Stimulated activated CD4-positive, alpha-beta T cell treated with anti-CD3 and anti-CD28 coated beads, Interleukin-1b, Interleukin-23, amount 100 ng/mL, for 24 hours (primary cell): ENCODE results near the gene MPST.
"Not testable (repeated sequence)": the region's sequence is repeated elsewhere in the genome, so short reads cannot be mapped to it uniquely, and the experiment has no call there.

Experiments
- DNase-seq, 4 experiments: peaks; one replicate each; pipeline ENCODE4 v3.0.0-alpha.2; 2020; ENCODE audit warnings: low read depth in 4 of 4, low spot score in 1 of 4

MPST gene

DNA sequence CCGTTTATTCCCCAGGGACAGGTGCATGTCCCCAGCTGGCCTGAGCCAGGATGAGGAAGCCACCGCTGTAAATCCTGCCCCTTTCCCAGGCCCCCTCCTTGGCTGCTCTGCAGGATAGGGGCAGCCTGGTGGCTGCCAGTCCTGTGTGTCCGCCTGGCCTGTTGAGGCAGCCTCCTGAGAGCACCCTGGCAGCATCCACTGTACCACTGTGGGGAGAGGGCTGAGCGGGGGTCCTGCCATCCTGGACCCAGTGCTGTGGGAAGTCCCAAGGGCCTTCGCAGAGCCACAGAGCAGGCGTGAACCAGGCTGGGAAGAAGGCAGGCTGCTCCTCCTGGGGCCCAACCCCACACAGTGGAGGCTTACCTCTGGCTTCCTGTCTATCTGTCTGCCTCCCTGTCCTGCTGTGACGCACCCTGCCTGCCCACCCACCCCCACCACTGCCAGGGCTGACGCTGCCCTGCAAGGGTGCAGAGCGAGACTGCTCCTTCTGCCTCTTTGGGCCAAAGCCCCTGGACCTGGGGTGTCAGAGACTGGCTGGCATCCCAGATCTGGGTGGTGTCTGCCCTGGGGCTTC is 40.4 kb downstream of the MPST start:
- DNase-seq: no peak

DNA sequence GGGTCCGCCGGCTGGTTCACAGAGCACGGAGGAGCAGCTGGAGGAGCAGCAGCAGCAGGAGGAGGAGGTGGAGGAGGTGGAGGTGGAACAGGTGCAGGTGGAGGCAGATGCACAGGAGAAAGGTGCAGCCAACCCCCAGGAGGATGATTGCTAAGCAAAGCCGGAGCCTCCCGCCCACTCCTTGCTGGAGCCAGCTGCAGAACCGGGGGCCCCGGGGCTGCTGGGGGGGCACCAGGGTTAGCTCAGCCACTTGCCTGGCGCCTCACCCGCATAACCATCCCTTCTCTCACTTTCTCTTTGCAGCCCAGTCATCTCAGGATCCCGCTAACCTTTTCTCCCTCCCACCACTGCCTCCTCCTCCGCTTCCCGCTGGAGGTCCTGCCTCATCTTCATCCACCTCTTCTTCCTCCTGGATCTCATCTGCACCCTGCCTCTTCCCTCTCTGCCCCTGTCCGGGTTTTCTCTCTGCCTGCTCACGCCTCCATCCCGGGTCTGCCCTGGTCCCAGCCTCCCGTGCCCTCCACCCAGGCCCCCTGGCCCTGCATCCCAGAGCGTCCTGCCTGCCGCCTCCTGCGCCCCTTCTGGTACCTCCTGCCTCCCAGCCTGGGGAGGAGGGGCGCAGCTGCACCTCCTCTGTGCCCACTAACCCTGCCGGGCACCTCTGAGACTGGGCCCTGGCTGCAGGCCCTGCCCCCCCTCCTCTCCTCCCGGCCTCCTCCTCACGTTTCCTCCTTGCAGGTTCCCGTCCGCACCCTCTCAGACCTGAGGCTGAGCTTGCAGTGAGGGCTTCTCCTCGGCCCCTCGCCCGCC is 41.5 kb downstream of the MPST start:
- peak in 1 of 4 experiments; percentile 63 for DNase-seq

DNA sequence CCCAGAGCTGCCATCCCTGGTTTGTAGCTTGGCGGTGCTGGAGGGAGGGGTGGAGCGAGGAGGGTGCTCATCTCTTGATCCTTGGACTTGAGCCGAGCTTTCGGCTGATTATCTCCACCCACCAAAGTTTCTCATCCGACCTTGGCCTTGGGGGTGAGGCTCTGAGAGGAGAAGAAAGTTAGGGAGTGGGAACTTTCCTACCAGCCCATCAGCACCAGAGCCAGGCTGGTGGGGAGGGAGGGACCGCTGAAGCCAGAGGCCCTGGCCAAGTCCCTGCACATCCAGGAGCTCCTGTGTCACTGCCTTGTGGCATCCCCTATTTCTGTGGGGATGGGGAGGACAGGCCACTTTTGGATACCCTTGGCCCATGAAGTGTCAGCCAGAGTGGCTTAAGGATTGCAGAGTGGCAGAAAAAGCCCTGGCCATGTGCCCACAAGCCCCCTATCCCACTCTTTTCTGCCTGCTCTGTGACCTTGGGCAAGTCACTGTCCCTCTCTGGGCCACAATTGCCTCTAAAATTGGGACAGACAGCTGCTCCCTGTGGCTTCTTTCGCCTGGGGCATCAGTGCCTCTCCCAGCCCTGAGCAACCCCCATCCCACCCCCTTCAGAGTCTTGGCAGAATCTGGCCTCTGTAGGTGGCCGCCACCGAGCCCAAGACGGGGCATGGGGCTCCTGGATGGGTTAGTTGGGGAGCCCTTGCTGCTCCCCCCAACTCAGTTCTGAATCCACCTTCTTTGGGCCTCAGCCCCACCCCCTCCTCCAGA is 42.3 kb downstream of the MPST start:
- no peak for DNase-seq

DNA sequence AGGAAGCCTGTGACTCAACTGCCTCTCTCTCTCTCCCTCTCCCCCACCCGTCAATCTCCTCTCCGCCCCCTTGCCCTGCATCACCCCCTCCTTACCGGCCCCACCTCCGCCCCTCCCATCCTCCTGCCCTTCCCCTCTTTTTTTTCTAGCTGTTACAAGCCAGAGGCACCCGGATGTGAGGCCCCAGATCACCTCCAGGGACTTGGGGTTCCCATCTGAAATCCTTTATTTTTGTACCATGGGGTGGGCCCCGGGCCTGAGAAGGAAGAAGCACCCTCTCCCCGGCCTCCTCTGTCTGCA is 42.8 kb downstream of the MPST start:
- DNase-seq: no peak

GRCh38 chr22:37062702-37063381 is 43.3 kb downstream of the MPST start:
- no peak for DNase-seq

DNA sequence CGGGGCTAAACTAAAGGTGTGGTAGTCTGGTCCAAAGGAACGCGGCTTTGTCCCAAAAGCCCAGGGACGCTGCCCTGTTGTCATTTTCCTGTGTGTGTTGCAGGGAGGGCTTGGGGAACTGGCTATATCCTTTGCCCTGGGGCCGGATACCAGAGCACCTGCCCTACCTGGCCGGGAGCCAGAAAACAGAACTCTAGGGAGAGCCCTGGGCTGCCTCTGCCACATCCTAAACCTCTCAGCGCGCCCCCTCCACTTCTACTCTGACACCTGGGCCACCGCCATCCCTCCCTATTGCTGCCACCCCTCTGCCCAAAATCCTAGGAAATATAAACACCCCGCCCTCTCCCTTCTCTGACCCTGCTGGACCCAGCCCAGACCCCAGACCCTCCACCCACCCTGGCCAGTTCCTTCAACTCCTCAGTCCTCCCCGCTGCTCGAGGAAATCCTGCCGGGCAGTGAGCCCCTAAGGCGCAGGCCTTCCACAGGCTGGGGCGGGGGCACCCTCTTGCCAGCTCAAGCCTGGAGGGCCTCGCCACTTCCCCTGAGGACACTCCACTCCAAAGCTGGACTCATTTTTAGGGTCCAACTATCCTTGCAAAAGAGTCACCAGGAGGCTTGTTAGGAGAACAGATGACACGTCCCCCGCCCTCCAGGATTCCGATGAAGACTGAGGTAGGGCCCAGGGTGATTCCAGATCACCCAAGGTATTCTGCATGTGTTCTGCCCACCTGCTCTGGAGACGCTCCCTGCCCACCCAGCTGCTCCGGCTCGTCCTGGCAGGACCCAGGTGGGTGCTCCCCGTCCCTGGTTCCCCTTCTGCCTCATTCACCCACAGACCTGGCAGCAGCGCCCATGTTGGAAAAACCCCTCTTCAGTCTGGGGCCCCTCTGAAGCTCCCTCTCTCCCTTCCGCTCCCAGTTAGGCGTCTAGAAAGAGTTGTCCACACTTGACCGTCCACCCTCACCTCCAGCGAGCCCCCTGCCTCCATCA is 44.2 kb downstream of the MPST start:
- no peak for DNase-seq

DNA sequence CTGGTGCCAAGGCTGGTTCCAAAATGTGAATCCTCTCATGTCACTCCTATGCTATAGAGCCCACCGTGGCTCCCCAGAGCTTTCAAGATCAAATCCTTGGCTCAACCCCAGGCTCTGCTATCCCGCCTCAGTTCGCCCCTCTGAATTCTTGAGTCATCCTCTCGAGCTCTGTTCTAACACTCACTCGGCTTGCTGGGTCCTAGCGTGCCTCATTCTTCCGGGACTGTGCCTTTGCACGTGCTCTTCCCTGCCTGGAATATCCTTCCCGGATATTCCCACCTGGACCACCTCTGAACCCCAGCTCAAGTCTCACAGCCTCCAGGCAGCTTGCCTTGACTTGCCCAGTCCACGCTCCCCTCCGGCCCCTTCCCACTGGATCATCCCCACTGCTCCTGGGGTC is 45.0 kb downstream of the MPST start:
- no peak for DNase-seq

- no peak for DNase-seq
Observed at GRCh38 chr22:37065180-37065579, 45.6 kb downstream of the MPST start.

GRCh38 chr22:37065961-37066360 is 46.4 kb downstream of the MPST start:
- DNase-seq: no peak

DNA sequence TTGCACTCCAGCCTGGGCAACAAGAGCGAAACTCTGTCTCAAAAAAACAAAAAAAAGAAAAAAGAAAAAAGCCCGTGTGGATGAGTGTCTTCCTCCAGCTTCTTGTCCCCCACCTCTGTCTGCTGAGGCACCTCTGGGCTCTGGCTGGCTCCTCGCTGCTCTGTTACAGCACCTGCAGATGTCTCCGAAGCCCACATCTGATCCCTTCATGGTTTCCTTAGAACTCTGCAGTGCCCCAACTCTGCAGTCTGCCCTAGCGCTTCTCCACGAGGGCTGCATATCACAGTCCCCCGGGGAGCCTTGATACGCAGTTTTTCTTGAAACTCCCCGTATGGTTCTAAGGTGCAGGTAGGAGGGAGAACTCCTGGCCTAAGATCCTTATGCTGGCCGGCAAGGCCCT is 47.9 kb downstream of the MPST start:
- DNase-seq: no peak

DNA sequence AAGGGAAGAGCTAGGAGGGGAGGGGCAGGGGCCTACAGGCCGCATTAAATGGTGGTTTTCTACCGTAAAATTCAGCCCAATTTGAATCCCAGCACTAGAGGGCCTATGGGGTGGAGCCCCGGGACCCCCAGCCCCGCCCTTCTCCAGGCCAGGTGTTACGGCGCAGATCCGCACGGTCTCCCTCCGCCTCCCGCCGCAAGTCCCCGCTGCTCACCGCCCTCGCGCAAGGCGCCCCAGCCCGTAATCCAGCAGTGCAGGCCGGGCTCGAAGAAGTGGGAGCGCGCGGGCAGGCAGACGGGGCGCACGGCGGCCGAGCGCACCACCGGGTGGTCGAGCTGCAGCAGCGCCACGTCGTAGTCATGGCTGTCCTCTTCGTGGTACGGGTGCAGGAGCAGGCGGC is 49.3 kb downstream of the MPST start:
- DNase-seq: no peak

DNA sequence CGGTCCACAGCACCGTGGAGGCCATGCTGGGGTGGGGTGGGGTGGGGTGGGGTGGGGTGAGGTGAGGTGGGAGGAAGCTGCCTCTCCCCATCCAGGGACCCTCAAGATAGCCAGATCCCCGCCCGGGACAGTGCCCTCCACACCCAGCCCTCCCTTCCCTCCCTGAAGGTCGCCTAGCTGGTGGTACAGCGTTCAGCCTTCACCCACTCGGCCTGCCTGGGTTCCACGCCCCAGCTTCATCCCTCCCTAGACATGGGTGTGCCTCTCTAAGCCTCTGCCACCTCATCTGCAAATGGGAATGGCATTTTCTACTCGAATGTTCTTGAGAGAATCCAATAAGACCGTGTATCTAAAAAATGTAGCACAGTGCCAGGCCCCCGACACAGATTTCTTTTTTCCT is 49.8 kb downstream of the MPST start:
- DNase-seq: no peak

- DNase-seq: no peak
Observed at GRCh38 chr22:37069719-37070118, 50.2 kb downstream of the MPST start.

DNA sequence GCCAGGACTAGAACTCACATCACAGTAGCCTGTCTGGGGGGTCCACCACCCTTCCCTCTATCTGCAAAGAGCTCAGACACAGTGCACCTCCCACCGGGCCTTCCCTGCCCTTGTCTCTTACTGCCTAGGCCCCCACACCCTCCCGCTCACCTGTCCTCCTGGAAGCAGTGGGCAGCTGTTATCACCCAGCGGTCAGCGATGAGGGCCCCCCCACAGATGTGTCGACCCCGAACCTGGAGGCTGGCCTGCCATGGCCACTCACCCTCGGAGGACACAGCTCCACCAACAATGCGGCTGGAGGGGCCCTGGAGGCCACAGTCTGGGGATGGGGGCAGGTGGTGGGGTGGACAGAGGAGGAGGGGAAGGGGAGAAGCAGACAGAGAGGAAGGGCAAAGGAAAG is 50.8 kb downstream of the MPST start:
- no peak for DNase-seq

DNA sequence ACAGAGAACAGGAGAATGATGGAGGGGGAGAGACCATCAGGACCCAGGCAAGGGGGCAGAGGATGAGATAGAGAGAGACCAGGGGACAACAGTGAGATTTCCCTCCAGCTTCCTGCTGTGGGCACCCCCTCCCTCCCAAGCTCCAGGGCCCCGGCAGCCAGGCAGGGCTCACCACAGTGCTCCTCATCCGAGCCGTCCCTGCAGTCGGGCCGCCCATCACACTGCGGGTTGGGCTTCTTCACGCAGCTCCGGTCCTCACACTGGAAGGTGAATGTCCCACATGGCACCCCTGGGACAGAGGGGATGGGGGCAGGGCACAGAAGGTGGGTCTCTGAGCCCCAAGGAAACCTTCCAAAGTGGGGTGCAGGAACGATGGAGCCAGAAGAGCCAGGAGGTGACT is 51.2 kb downstream of the MPST start:
- no peak for DNase-seq

GRCh38 chr22:37071850-37072592 is 52.5 kb downstream of the MPST start:
- not testable (repeated sequence) for DNase-seq

GRCh38 chr22:37072673-37073072 is 53.1 kb downstream of the MPST start:
- no peak for DNase-seq

DNA sequence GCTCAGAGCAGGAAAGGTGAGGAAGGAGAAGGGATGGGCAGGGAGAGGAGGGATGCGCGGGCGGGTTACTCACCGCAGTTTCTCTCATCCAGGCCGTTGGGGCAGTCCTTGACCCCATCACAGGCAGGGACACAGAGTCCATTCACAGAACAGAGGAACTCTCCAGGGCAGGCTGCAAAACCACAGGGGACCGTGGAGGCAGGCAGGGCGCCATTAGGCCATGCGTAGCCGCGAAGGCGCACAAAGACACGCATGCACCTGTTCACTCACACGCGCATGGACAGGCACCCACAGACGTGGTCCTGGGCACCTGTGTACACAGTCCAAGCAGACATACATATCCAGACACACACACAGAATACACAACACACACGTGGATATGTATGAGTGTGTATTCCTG is 55.0 kb downstream of the MPST start:
- no peak for DNase-seq

- no peak for DNase-seq
Observed at GRCh38 chr22:37075046-37075445, 55.5 kb downstream of the MPST start.

DNA sequence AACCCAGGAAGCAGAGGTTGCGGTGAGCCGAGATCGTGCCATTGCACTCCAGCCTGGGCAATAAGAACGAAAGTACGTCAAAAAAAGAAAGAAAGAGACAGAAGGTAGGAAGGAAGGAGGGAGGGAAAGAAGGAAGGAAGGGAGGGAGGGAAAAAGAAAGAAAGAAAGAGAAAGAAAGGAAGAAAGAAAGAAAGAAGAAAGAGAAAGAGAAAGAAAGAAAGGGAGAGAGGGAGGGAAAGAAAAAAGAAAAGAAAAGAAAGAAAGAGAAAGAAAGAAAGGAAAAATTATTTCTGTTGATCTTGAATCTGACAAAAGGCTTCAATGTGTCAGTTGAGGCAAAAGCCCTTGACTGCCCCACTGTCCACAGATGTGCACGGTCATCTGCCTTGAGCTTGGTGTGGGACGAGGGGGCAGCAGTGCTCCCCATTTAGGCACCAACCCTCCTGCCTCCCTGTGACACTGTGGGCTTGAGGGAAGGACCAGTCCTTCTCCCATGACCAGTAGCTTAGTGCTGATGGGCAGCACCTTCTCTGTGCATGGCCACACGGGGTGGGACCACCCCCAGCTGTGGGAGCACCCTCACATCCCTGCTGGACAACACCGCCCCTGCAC is 56.4 kb downstream of the MPST start:
- no peak for DNase-seq
